HG03039 (cell line): ENCODE data around the gene COL4A5.

ENCODE experiments used
- ATAC-seq: cut with Tn5 transposase; IDR thresholded peaks from one replicate; pipeline ENCODE4 v1.9.1; 2021; ENCODE audit warnings: mild to moderate bottlenecking, moderate library complexity; ENCODE audit not compliant: unreplicated experiment

Gene COL4A5

GRCh38 chrX:108737754-108738153, 298.1 kb downstream of the COL4A5 start:
- ATAC-seq: no peak

- no peak for ATAC-seq
Observed at GRCh38 chrX:108740299-108740774, 300.7 kb downstream of the COL4A5 start.
